OCI-M2 (cell line): Measurements from ENCODE around the gene TFIP11.

Source experiments
- DNase-seq: peaks from one replicate; lab custom pipeline; 2025; ENCODE audit not compliant: unreplicated experiment; lab: John Stamatoyannopoulos, UW

Gene TFIP11

DNA sequence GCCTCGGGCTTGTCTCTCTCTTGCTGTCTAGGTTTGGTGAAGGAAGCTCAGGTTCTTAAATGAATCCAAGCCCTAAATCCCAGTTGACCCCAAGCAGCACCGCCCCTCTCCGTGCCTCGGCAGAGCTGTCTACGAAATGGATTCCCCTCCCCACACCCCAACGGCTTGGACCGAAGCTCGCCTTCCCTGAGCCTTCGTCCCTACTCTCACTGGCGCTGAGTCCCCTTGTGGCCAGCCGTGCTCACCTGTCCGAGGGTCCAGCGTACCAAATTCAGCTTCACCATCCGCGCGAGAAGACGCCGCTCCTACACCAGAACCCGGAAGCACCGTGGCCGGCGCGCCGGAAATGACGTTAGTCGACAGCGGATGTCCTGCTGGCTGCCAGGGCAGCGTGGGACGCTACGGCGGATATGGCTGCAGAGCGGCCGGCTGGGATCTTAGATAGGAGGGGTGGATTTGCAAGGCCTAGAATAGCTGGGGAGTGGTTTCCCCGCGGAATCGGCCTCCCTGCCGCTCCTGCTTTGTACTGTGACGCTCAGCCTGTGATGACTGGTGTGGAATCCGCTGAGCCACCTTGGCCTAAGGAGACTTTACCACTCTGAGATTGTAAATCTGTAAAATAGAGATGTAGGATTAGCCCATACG is at the start of gene TFIP11:
Gene TFIP11, minus strand, starts transcription at position 325 of the 645 bp plus-strand sequence. CDS start 2,201 bp downstream, outside the sequence.
- DNase-seq: peak; percentile 31

DNA sequence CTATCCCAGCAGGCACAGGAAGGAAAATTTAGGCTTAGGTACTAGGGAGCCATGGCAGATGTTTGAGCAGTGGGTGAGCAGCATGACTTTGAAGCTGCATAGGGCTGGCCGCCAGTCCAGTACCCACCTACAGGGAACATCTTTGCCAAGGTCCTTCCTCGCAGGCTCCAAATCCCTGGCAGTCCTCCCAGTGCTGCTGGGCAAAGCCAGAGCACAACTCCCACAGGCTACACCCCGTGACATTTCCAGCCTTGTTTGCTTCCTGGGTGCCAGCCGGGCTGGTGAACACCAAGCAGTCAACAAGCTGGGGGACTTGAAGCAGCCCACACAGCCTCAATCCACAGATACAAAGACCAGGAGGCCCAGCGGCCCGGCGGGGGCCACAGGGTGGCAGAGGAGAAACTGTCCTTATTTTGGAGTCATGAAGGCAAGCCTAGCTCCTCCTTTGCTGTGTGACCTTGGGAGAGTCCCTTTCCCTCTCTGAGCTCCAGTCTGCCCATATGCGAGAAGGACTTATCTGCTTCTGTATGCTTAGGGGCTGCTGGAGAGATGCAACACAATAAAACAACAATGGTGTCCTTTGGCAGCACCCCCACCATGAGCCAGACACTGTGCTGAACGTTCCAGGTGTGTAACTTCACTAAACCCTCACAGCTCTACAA is 49.6 kb upstream of the TFIP11 start:
- no peak for DNase-seq

- no peak for DNase-seq
Observed at GRCh38 chr22:26559961-26560575, 47.8 kb upstream of the TFIP11 start.

DNA sequence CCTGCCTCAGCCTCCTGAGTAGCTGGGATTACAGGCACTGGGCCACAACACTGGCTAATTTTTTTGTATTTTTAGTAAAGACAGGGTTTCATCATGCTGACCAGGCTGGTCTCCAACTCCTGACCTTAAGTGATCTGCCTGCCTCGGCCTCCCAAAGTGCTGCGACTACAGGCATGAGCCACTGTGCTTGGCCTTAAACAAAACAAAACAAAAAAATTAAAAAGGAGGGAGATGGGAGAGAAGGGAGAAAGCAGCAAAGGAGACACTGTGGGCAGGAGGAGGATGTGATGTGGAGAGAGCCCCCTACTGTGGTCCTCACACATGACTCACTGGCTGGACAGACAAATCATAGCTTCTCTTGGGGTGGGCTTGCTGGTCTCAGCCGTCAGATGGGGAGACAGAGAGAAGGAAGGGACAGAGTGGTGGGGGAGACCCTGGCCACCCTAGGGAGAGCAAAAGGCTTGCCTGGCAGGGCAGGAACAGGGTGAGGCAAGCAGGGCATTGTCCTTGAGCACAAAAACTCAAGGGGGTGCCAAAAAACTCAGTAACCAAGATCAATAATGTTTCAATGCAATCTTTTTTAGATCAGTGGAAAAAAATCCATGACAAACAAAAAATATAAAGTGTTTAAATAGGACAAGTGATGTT is 46.1 kb upstream of the TFIP11 start:
- no peak for DNase-seq

DNA sequence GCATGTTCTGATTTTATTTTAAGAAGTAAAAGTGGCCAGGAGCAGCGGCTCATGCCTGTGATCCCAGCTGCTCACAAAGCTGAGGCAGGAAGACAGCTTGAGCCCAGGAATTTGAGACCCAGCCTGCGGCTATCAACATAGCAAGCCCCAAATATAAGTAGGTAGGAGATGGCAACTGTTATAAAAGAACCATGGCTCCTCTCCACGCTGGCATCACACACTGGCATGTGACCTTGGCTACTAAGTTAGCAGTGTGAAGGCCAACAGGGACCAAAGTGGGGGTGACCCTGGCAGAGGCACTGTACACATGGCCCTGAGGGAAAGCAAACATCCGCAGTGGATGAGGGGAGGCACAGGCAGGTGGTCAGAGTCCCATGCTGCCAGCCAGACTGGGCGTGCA is 44.6 kb upstream of the TFIP11 start:
- DNase-seq: no peak

DNA sequence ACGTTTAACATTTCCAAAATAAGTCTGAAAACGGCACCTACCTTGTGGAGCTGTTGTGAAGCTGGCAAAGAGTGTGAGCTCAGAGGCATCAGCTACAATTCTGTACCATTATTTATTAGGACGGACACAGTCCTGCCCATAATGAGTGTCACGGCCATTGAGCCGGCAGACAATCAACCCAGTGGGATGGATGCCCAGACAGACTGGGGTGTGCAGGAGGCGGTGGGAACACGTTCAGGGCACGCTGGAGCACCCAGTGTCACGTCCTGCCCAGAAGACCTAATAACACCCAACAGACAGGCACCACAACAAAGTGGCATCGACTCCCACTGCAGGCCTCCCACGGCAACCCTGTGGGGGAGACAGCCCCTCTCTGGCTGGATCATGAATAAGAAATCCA is 43.2 kb upstream of the TFIP11 start:
- DNase-seq: no peak

- DNase-seq: no peak
Observed at GRCh38 chr22:26554956-26555355, 42.7 kb upstream of the TFIP11 start.

DNA sequence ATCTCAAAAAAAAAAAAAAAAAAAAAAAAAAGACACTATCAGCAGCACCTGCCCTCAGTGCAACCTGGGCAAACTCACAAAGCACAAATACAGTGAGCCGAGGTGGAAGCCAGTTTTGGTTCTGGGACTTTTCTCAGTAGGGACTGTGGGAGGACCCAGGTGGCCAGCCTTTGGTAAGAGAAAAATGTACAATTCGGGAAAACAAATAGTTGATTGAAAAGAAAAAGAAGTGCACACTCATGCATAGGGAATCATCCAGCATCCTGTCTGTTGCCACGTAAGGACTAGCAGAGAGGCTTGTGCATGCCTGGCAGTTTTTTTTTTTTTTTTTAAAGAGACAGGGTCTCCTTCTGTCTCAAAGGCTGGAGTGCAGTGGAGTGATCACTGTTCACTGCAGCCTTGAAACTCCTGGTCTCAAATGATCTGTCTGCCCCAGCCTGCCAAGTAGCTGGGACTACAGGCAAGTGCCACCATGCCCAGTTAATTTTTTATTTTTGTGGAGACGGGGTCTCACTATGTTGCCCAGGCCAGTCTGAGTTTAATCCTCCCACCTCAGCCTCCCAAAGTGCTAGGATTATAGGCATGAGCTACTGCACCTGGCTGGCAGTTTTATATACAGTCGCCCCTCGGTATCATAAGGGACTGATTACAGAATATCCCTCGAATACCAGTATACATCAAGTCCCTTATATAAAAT is 40.9 kb upstream of the TFIP11 start:
- no peak for DNase-seq

DNA sequence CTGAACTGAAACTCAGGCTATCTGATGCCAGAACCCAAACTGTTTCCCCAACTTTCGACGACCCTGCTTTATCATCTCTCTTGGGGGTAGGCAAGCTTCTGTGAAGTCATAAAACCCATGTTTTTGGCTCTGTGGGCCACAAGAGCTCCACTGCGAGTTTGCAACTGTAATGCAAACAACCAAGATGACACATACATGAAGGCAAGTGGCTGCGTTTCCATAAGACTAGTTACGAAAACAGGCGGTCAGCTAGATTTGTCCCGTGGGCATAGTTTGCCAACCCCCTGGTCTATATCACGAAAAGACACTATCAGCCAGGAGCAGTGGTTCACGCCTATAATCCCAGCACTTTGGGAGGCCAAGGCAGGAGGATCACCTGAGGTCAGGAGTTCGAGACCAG is 40.2 kb upstream of the TFIP11 start:
- no peak for DNase-seq

GRCh38 chr22:26551568-26551967 is 39.3 kb upstream of the TFIP11 start:
- DNase-seq: no peak

- no peak for DNase-seq
Observed at GRCh38 chr22:26550498-26551033, 38.3 kb upstream of the TFIP11 start.

- DNase-seq: no peak
Observed at GRCh38 chr22:26549902-26550497, 37.7 kb upstream of the TFIP11 start.

GRCh38 chr22:26548984-26549383 is 36.7 kb upstream of the TFIP11 start:
- DNase-seq: no peak

DNA sequence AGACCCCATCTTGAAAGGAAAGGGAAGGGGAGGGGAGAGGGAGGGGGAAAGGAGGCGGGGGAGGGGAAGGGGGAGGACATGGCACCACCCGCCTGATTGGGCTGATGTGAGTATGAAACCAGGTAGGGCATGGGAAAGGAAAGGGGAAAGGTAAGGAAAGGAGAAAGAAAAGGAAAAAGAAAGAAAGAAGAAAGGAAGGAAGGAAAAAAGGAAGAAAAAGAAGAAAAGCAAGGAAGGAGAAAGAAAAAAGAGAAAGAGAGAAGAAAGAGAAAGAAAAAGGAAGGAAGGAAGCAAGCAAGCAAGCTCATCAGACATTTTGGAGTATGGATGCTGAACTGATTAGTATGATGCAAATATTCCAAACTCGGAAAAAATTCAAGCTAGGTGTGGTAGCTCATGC is 36.0 kb upstream of the TFIP11 start:
- no peak for DNase-seq

DNA sequence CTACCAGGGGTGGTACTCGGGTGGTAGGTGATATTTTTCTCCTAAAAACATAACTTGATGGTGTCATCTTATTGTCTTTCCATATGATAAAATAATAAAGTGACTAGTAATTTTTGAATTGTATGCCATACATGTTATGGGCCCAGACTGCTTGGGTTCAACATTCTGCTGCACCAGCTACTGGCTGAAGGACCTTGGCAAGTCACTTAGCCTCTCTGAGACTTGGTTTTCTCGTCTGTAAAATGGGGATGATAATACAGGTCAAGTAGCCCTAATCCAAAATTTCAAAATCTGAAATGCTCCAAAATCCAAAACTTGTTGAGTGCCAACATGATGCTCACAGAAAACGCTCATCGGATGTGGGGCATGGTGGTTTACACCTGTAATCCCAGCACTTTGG is 35.6 kb upstream of the TFIP11 start:
- no peak for DNase-seq

- no peak for DNase-seq
Observed at GRCh38 chr22:26547426-26547825, 35.2 kb upstream of the TFIP11 start.

- DNase-seq: no peak
Observed at GRCh38 chr22:26546282-26546681, 34.0 kb upstream of the TFIP11 start.

GRCh38 chr22:26545827-26546226 is 33.6 kb upstream of the TFIP11 start:
- DNase-seq: no peak

GRCh38 chr22:26545385-26545784 is 33.1 kb upstream of the TFIP11 start:
- no peak for DNase-seq

GRCh38 chr22:26544489-26544888 is 32.2 kb upstream of the TFIP11 start:
- DNase-seq: no peak

DNA sequence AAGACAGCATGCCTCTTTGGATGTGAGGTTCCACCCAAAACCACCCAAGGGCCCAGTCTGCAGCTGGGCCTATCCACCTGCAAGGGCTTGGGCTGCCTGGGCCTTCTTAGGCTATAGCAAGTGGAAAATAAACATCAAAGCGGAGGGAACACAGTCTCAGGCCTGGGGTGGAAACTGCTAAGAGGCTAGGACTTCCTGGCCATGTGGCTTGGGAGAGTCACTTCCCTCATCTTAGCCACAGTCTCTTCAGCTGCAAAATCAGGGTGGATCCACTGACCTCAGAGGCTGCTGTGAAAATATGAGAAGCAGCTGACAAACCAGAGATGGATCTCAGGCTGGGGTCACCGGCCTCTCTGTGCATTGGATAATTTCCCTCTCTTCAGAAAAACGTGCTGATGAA is 30.6 kb upstream of the TFIP11 start:
- DNase-seq: no peak
